SK-N-MC (cell line): Measurements from ENCODE around the gene PSME4.

ENCODE experiments used
- EZH2 ChIP-seq: fragments of 200-600 bp; sonication (generic); IDR thresholded peaks from one replicate; pipeline ENCODE4 v1.6.1; 2017; ENCODE audit warnings: antibody characterized with exemption
- FOXP2 ChIP-seq: optimal IDR thresholded peaks from 2 replicates; pipeline ENCODE3; 2011; ENCODE audit warnings: mild to moderate bottlenecking, moderate library complexity; ENCODE audit not compliant: insufficient read depth; ENCODE audit errors: extremely low read length, control extremely low read depth
- POLR2AphosphoS5 ChIP-seq: IDR thresholded peaks from 2 replicates; pipeline ENCODE4 v1.6.1; 2012; ENCODE audit warnings: mild to moderate bottlenecking, low read depth, low read length, borderline replicate concordance

DNA sequence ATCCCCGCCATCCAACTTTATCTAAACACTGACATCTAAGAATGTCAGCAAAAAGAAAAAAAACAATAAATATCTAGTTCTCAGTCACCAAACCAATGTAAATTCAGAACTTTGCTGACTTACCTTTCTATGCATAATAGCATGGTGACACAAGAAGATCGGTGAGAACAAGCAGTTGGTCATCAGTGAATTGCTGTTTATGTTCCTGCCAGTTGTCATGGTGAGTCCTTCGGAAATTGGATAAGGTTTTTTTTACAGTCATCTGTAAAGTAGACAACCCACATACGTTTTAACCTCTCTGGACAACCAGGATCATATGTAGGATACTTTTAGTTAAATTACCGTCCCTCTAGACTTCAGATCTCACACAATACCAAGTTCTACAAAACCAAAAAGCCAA, 104.8 kb downstream of the PSME4 start:
- TF ChIP-seq POLR2AphosphoS5 (no peak), EZH2 (no peak), FOXP2 (no peak)
